Nephron (organoid): ENCODE results near the gene DEAF1.
A peak's percentile ranks its signal among the peaks of the same experiment; 100 is the strongest.

Source experiments
- H3K27ac Mint-ChIP-seq, 3 experiments: 2 replicates each; pipeline ENCODE4 v1.8.0; 2020; ENCODE audit warnings: mixed read lengths in 3 of 3, mild to moderate bottlenecking in 2 of 3, moderate library complexity in 1 of 3
- H3K27me3 Mint-ChIP-seq: 2 replicates; pipeline ENCODE4 v1.8.0; 2021; ENCODE audit warnings: low read depth, mild to moderate bottlenecking, moderate library complexity, mixed read lengths
- H3K36me3 Mint-ChIP-seq: 2 replicates; pipeline ENCODE4 v1.8.0; 2020; ENCODE audit warnings: low read depth, mixed read lengths
- H3K4me1 Mint-ChIP-seq: 2 replicates; pipeline ENCODE4 v1.8.0; 2020; ENCODE audit warnings: mixed read lengths
- H3K4me3 Mint-ChIP-seq, 3 experiments: 2 replicates each; pipeline ENCODE4 v1.8.0; 2020; ENCODE audit warnings: mild to moderate bottlenecking in 3 of 3, mixed read lengths in 3 of 3, moderate library complexity in 2 of 3
- H3K9me3 Mint-ChIP-seq: 2 replicates; pipeline ENCODE4 v1.8.0; 2020; ENCODE audit warnings: mixed read lengths
- CTCF ChIP-seq, 3 experiments: fragments of 200-600 bp; sonication (generic); IDR thresholded peaks; one replicate each; pipeline ENCODE4 v1.5.0; 2021; ENCODE audit warnings: antibody characterized with exemption in 3 of 3; ENCODE audit not compliant: unreplicated experiment in 3 of 3

The DEAF1 gene

GRCh38 chr11:698493-699115 lies 3.6 kb upstream of the DEAF1 start:
- TF ChIP-seq CTCF (IDR thresholded peaks at IDR 0.05; ENCODE audit: unreplicated experiment in 3 of 3): no peak
- Mint-ChIP-seq H3K27me3 (no peaks in the 10 kb centered on the region), H3K4me1 (peaks cover 23% of the 10 kb centered on the region), H3K9me3 (no peaks in the 10 kb centered on the region), H3K36me3 (peaks cover 15% of the 10 kb centered on the region), H3K27ac (peak overlapping the region; percentile 66 to 99 (median 98)), H3K4me3 (peak overlapping the region; percentile 65 to 72 (median 71))

- Mint-ChIP-seq H3K4me1 (peaks cover 30% of the 10 kb centered on the region), H3K36me3 (peaks cover 15% of the 10 kb centered on the region), H3K27ac (peak overlapping the region; percentile 96 to 99 (median 98)), H3K4me3 (peak overlapping the region; percentile 71 to 91 (median 72)), H3K27me3 (no peaks in the 10 kb centered on the region), H3K9me3 (no peaks in the 10 kb centered on the region)
- TF ChIP-seq CTCF (IDR thresholded peaks at IDR 0.05; ENCODE audit: unreplicated experiment in 3 of 3): no peak
These were observed 2.8 kb upstream of the DEAF1 start for GRCh38 chr11:697811-698311.

GRCh38 chr11:696955-697491 lies 2.0 kb upstream of the DEAF1 start:
- H3K9me3 Mint-ChIP-seq: no peaks in the 10 kb centered on the region
- peaks cover 35% of the 10 kb centered on the region for H3K4me1 Mint-ChIP-seq
- H3K4me3 Mint-ChIP-seq: peak overlapping the region; percentile 89 to 91 (median 91)
- no peak for TF ChIP-seq CTCF (IDR thresholded peaks at IDR 0.05; ENCODE audit: unreplicated experiment in 3 of 3)
- peak overlapping the region; percentile 96 to 99 (median 98) for H3K27ac Mint-ChIP-seq
- peaks cover 15% of the 10 kb centered on the region for H3K36me3 Mint-ChIP-seq
- H3K27me3 Mint-ChIP-seq: peaks cover 1% of the 10 kb centered on the region

GRCh38 chr11:695538-696248 lies 671 bp upstream of the DEAF1 start, which contains the start of gene TMEM80:
Gene TMEM80, plus strand, starts transcription at chr11:695816. Its CDS starts 12 bp downstream, at chr11:695828.
- Mint-ChIP-seq H3K27me3 (peaks cover 5% of the 10 kb centered on the region), H3K27ac (peak within 1 kb of the TSS; percentile 98 to 99 (median 99)), H3K9me3 (no peaks in the 10 kb centered on the region), H3K4me1 (peaks cover 47% of the 10 kb centered on the region), H3K36me3 (peaks cover 13% of the 10 kb centered on the region), H3K4me3 (peak within 1 kb of the TSS; percentile 89 to 91 (median 91))
- no peak for TF ChIP-seq CTCF (IDR thresholded peaks at IDR 0.05; ENCODE audit: unreplicated experiment in 3 of 3)

GRCh38 chr11:695288-695537 lies 191 bp upstream of the DEAF1 start:
- no peak for TF ChIP-seq CTCF (IDR thresholded peaks at IDR 0.05; ENCODE audit: unreplicated experiment in 3 of 3)
- Mint-ChIP-seq H3K9me3 (no peaks in the 10 kb centered on the region), H3K27ac (peak overlapping the region; percentile 98 to 99 (median 99)), H3K27me3 (peaks cover 5% of the 10 kb centered on the region), H3K4me3 (peak overlapping the region; percentile 89 to 91 (median 91)), H3K36me3 (peaks cover 11% of the 10 kb centered on the region), H3K4me1 (peaks cover 49% of the 10 kb centered on the region)
